Muscle layer of colon (tissue), 2 donors: ENCODE data around the gene BRWD1.

Experiments used
- H3K27ac ChIP-seq: one replicate; pipeline ENCODE4 v1.7.0; 2013; ENCODE audit warnings: low read depth, mild to moderate bottlenecking, low read length, moderate library complexity
- H3K27me3 ChIP-seq, 2 donors: one replicate each; pipeline ENCODE4 v1.7.0; 2013; ENCODE audit warnings: low read length in 2 of 2, mild to moderate bottlenecking in 2 of 2; ENCODE audit not compliant: insufficient read depth in 2 of 2, control insufficient read depth in 1 of 2
- H3K36me3 ChIP-seq: one replicate; pipeline ENCODE4 v1.7.0; 2013; ENCODE audit warnings: mild to moderate bottlenecking, low read length; ENCODE audit not compliant: insufficient read depth
- H3K4me1 ChIP-seq: one replicate; pipeline ENCODE4 v1.7.0; 2013; ENCODE audit warnings: mild to moderate bottlenecking, low read length; ENCODE audit not compliant: insufficient read depth
- H3K4me3 ChIP-seq, 2 donors: one replicate each; pipeline ENCODE4 v1.7.0; 2013; ENCODE audit warnings: low read length in 2 of 2, low read depth in 1 of 2, mild to moderate bottlenecking in 1 of 2, moderate library complexity in 1 of 2
- H3K9ac ChIP-seq: one replicate; pipeline ENCODE4 v1.7.0; 2013; ENCODE audit warnings: low read length
- H3K9me3 ChIP-seq: one replicate; pipeline ENCODE4 v1.7.0; 2013; ENCODE audit warnings: mild to moderate bottlenecking, low read length
- donor health status: abdominal sarcoma.
- donor health status: Adenocarcinoma of cecum.

BRWD1 gene

GRCh38 chr21:39187141-39187540, 126.3 kb downstream of the BRWD1 start:
- Histone ChIP-seq H3K4me3 (no peak overlapping the region), H3K27ac (no peak overlapping the region), H3K9me3 (no peaks in the 10 kb centered on the region), H3K9ac (no peak overlapping the region), H3K36me3 (no peaks in the 10 kb centered on the region), H3K4me1 (peaks cover 31% of the 10 kb centered on the region), H3K27me3 (no peaks in the 10 kb centered on the region)

GRCh38 chr21:39186676-39187075, 126.8 kb downstream of the BRWD1 start:
- peaks cover 34% of the 10 kb centered on the region for H3K4me1 ChIP-seq
- no peak overlapping the region for H3K9ac ChIP-seq
- H3K27me3 ChIP-seq = no peaks in the 10 kb centered on the region
- H3K4me3 ChIP-seq = no peak overlapping the region
- H3K9me3 ChIP-seq = no peaks in the 10 kb centered on the region
- no peak overlapping the region for H3K27ac ChIP-seq
- no peaks in the 10 kb centered on the region for H3K36me3 ChIP-seq

- Histone ChIP-seq H3K27me3 (no peaks in the 10 kb centered on the region), H3K4me1 (peaks cover 34% of the 10 kb centered on the region), H3K36me3 (no peaks in the 10 kb centered on the region), H3K27ac (no peak overlapping the region), H3K4me3 (no peak overlapping the region), H3K9me3 (no peaks in the 10 kb centered on the region), H3K9ac (no peak overlapping the region)
Observed at GRCh38 chr21:39185157-39185556, 128.3 kb downstream of the BRWD1 start.

GRCh38 chr21:39184050-39184980, 129.1 kb downstream of the BRWD1 start:
- no peaks in the 10 kb centered on the region for H3K27me3 ChIP-seq
- H3K9me3 ChIP-seq = no peaks in the 10 kb centered on the region
- peak overlapping the region; percentile 82 for H3K4me3 ChIP-seq
- peaks cover 34% of the 10 kb centered on the region for H3K4me1 ChIP-seq
- H3K27ac ChIP-seq = peak overlapping the region; percentile 77
- no peaks in the 10 kb centered on the region for H3K36me3 ChIP-seq
- peak overlapping the region; percentile 72 for H3K9ac ChIP-seq

GRCh38 chr21:39183272-39184049, 130.0 kb downstream of the BRWD1 start, which contains the start of gene PSMG1:
PSMG1 (minus strand) TSS chr21:39183451; CDS start chr21:39183385, 66 bp downstream.
- H3K27ac ChIP-seq = peak within 1 kb of the TSS; percentile 77
- H3K4me3 ChIP-seq = peak within 1 kb of the TSS; percentile 82
- peaks cover 34% of the 10 kb centered on the region for H3K4me1 ChIP-seq
- H3K9me3 ChIP-seq = no peaks in the 10 kb centered on the region
- H3K27me3 ChIP-seq = no peaks in the 10 kb centered on the region
- no peaks in the 10 kb centered on the region for H3K36me3 ChIP-seq
- H3K9ac ChIP-seq = peak within 1 kb of the TSS; percentile 72

GRCh38 chr21:39182484-39183271, 130.8 kb downstream of the BRWD1 start:
- Histone ChIP-seq H3K4me3 (peak overlapping the region; percentile 82), H3K9me3 (no peaks in the 10 kb centered on the region), H3K27me3 (no peaks in the 10 kb centered on the region), H3K9ac (peak overlapping the region; percentile 72), H3K27ac (peak overlapping the region; percentile 77), H3K36me3 (no peaks in the 10 kb centered on the region), H3K4me1 (peaks cover 34% of the 10 kb centered on the region)

- Histone ChIP-seq H3K36me3 (no peaks in the 10 kb centered on the region), H3K9ac (peak overlapping the region; percentile 72), H3K4me1 (peaks cover 29% of the 10 kb centered on the region), H3K27me3 (no peaks in the 10 kb centered on the region), H3K27ac (no peak overlapping the region), H3K4me3 (peak overlapping the region; percentile 82), H3K9me3 (no peaks in the 10 kb centered on the region)
Observed at GRCh38 chr21:39182016-39182415, 131.4 kb downstream of the BRWD1 start.

GRCh38 chr21:39181205-39181818, 132.1 kb downstream of the BRWD1 start:
- no peak overlapping the region for H3K9ac ChIP-seq
- no peaks in the 10 kb centered on the region for H3K27me3 ChIP-seq
- peaks cover 22% of the 10 kb centered on the region for H3K4me1 ChIP-seq
- H3K27ac ChIP-seq = no peak overlapping the region
- no peak overlapping the region for H3K4me3 ChIP-seq
- H3K36me3 ChIP-seq = no peaks in the 10 kb centered on the region
- H3K9me3 ChIP-seq = no peaks in the 10 kb centered on the region

- Histone ChIP-seq H3K36me3 (no peaks in the 10 kb centered on the region), H3K4me1 (peaks cover 16% of the 10 kb centered on the region), H3K9ac (no peak overlapping the region), H3K4me3 (no peak overlapping the region), H3K9me3 (no peaks in the 10 kb centered on the region), H3K27ac (no peak overlapping the region), H3K27me3 (no peaks in the 10 kb centered on the region)
Observed at GRCh38 chr21:39180429-39181019, 132.9 kb downstream of the BRWD1 start.

- H3K9ac ChIP-seq = no peak overlapping the region
- H3K4me1 ChIP-seq = peaks cover 8% of the 10 kb centered on the region
Observed at GRCh38 chr21:39178421-39178820, 135.0 kb downstream of the BRWD1 start.

More at GRCh38 chr21:39178421-39178820, 135.0 kb downstream of the BRWD1 start:
- no peak overlapping the region for H3K4me3 ChIP-seq
- no peaks in the 10 kb centered on the region for H3K9me3 ChIP-seq
- no peak overlapping the region for H3K27ac ChIP-seq
- no peaks in the 10 kb centered on the region for H3K27me3 ChIP-seq
- peaks cover 11% of the 10 kb centered on the region for H3K36me3 ChIP-seq
